ENCODE results near the gene R3HDM4.

The R3HDM4 gene

DNA sequence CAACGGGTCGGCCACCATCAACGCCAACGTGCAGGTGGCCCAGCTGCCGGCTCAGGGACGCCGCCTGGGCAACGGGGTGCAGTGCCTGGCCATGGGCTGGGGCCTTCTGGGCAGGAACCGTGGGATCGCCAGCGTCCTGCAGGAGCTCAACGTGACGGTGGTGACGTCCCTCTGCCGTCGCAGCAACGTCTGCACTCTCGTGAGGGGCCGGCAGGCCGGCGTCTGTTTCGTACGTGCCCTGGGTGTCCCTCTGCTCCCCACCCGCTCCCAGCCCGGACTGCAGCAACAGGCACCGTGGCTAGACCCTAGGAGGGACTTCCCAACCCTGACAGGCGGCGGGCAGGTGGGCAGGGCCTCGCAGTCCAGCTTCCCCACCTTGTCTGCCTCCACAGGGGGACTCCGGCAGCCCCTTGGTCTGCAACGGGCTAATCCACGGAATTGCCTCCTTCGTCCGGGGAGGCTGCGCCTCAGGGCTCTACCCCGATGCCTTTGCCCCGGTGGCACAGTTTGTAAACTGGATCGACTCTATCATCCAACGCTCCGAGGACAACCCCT, 57.4 kb downstream of the R3HDM4 start:
- TF ChIP-seq REST (IDR thresholded peaks at IDR 0.05; ENCODE audit: insufficient read depth in 1 of 2, low read depth in 2 of 2, low read length in 2 of 2), result no peak
- no peak for TF ChIP-seq POLR2AphosphoS5 (IDR thresholded peaks at IDR 0.05; ENCODE audit: low read depth, low read length)
- TF ChIP-seq TAF1 (IDR thresholded peaks at IDR 0.05; ENCODE audit: borderline replicate concordance, insufficient read depth, low read length), result no peak
- TF ChIP-seq FOXP2 (optimal IDR thresholded peaks at IDR 0.05; ENCODE audit: borderline replicate concordance, extremely low read depth, extremely low read length, insufficient read depth), result no peak
- TF ChIP-seq SIN3A (IDR thresholded peaks at IDR 0.05; ENCODE audit: borderline replicate concordance, insufficient read depth, low read length), result no peak

DNA sequence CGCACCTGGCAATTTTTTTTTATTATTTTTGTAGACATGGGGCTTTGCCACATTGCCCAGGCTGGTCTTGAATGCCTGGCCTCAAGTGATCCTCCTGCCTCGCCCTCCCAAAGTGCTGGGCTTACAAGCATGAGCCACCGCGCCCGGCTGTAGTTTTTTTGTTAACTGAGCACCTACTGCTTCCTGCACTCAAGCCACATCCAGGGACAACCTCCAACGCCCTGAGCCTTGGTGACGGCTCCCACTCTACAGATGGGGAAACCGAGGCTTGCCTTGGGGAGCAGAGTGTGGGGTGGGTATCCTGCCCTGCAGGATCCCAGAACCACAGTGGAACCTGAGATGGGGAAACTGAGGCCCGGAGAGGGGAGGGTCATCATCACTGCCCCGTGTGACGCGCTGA, 57.9 kb downstream of the R3HDM4 start:
- TF ChIP-seq FOXP2 (optimal IDR thresholded peaks at IDR 0.05; ENCODE audit: borderline replicate concordance, extremely low read depth, extremely low read length, insufficient read depth) (no peak), SIN3A (IDR thresholded peaks at IDR 0.05; ENCODE audit: borderline replicate concordance, insufficient read depth, low read length) (no peak), POLR2AphosphoS5 (IDR thresholded peaks at IDR 0.05; ENCODE audit: low read depth, low read length) (no peak), REST (IDR thresholded peaks at IDR 0.05; ENCODE audit: insufficient read depth in 1 of 2, low read depth in 2 of 2, low read length in 2 of 2) (no peak), TAF1 (IDR thresholded peaks at IDR 0.05; ENCODE audit: borderline replicate concordance, insufficient read depth, low read length) (no peak)

DNA sequence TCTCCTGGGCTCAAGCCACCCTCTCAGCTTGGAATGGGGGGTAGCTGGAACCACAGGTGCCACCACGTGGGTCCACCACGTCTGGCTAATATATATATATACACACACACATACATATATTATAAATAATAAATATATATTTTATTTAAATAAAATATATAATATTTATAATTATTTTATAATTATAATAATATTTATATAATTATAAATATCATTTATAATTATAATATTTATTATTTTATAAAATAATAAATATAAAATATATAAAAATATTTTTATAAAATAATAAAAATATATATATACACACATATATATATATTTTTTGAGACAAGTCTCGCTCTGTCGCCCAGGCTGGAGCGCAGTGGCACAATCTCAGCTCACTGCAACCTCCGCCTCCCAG, 58.5 kb downstream of the R3HDM4 start:
- no peak for TF ChIP-seq REST (IDR thresholded peaks at IDR 0.05; ENCODE audit: insufficient read depth in 1 of 2, low read depth in 2 of 2, low read length in 2 of 2)
- no peak for TF ChIP-seq TAF1 (IDR thresholded peaks at IDR 0.05; ENCODE audit: borderline replicate concordance, insufficient read depth, low read length)
- TF ChIP-seq FOXP2 (optimal IDR thresholded peaks at IDR 0.05; ENCODE audit: borderline replicate concordance, extremely low read depth, extremely low read length, insufficient read depth), result no peak
- no peak for TF ChIP-seq SIN3A (IDR thresholded peaks at IDR 0.05; ENCODE audit: borderline replicate concordance, insufficient read depth, low read length)
- no peak for TF ChIP-seq POLR2AphosphoS5 (IDR thresholded peaks at IDR 0.05; ENCODE audit: low read depth, low read length)

DNA sequence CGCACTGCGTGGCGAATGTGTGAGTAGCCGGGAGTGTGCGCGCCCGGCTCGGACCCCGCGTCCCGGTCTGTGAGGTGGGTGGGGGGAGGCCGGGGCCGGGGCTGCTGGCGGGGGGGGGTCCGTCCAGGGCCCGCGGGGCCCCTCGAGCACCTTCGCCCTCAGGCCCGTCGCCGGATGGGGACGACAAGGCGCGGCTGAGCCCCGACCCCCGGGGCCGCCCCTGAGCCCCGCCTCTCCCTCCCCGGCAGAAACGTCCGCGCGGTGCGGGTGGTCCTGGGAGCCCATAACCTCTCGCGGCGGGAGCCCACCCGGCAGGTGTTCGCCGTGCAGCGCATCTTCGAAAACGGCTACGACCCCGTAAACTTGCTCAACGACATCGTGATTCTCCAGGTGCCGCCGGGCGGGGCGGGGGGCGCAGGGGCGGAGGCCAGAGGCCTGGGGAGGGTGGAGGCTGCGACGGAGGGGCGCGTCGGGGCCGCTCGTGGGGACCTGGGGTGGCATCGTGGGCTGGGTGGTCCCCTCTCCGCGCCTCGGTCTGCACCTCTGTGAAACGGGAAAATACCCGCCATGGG, 59.9 kb downstream of the R3HDM4 start:
- TF ChIP-seq SIN3A (IDR thresholded peaks at IDR 0.05; ENCODE audit: borderline replicate concordance, insufficient read depth, low read length) (no peak), REST (IDR thresholded peaks at IDR 0.05; ENCODE audit: insufficient read depth in 1 of 2, low read depth in 2 of 2, low read length in 2 of 2) (no peak)
